ENCODE data around the gene COL1A2. TPM values are rescaled to one million over a fixed set of nuclear protein-coding genes. Genes with fewer than 3 reads are reported as not detected.

The COL1A2 gene
- total and polyA plus RNA-seq, 2 of the 8 experiments (the other 6 are each of a cell fraction or from before 2014, with no cell fraction given) = 45.2 to 87.2 TPM

DNA sequence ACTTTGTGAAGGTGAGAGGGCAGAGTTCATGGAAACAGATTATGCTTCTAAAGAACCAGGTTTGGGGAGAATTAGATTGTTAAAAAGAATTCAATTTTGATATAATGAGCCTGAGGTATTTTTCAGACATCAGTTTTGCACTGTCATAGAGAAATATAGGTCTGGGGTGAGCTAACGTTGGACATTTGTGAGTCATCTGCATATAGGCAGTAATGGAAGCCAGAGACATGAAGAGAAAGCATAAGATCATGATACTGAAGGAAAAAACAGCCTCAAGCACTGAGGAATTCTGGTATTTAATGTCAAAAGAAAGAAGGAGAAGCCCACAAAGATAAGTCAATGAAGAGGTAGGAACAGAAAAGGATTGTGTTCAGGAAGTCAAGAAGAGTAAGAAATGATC lies 32.4 kb upstream of the COL1A2 start:
- Histone ChIP-seq H3K4me3 (ENCODE audit: extremely low read depth in 1 of 4, insufficient read depth in 2 of 4, low read depth in 3 of 4, low read length in 4 of 4) (no peak overlapping the region), H2BK120ac (replicated peaks; ENCODE audit: low read depth, low read length) (no peak overlapping the region), H3K4ac (replicated peaks; ENCODE audit: insufficient read length, low read depth, low read length) (no peak overlapping the region), H3K4me2 (ENCODE audit: insufficient read depth in 1 of 2, low read depth in 2 of 2, low read length in 2 of 2) (no peak overlapping the region), H2BK5ac (ENCODE audit: low read depth, low read length) (no peak overlapping the region), H2BK20ac (ENCODE audit: low read length) (no peak overlapping the region), H3K79me1 (ENCODE audit: low read depth, low read length) (no peaks in the 10 kb centered on the region), H3K36me3 (ENCODE audit: control insufficient read depth in 2 of 4, insufficient read depth in 4 of 4, low read length in 3 of 4) (no peaks in the 10 kb centered on the region), H3K18ac (ENCODE audit: extremely low read depth, low read length) (no peak overlapping the region), H4K8ac (ENCODE audit: extremely low read depth, insufficient read depth, low read length) (no peak overlapping the region), H3K27ac (ENCODE audit: low read depth, low read length) (no peak overlapping the region), H2BK12ac (ENCODE audit: low read depth, low read length) (no peak overlapping the region), H3K79me2 (ENCODE audit: control insufficient read depth in 1 of 2, insufficient read depth in 2 of 2, low read length in 2 of 2) (no peaks in the 10 kb centered on the region), H2BK15ac (ENCODE audit: low read length) (no peak overlapping the region), H3K56ac (replicated peaks; ENCODE audit: insufficient read length, low read depth, low read length) (no peak overlapping the region), H3K23me2 (ENCODE audit: low read depth, low read length) (no peaks in the 10 kb centered on the region), H3K9ac (replicated peaks in 1 of 4; ENCODE audit: extremely low read depth in 1 of 4, low read depth in 3 of 4, low read length in 3 of 4) (no peak overlapping the region), H2AFZ (ENCODE audit: low read length) (no peak overlapping the region), H4K5ac (ENCODE audit: insufficient read length, low read depth, low read length) (no peak overlapping the region), H4K20me1 (replicated peaks in 1 of 2; ENCODE audit: control insufficient read depth in 1 of 2, insufficient read depth in 2 of 2, low read length in 2 of 2) (no peaks in the 10 kb centered on the region), H3K14ac (ENCODE audit: insufficient read length) (no peak overlapping the region), H3K27me3 (replicated peaks in 1 of 4; ENCODE audit: control insufficient read depth in 3 of 4, extremely low read depth in 1 of 4, insufficient read depth in 3 of 4, low read length in 3 of 4) (no peaks in the 10 kb centered on the region), H3K9me3 (ENCODE audit: insufficient read depth in 2 of 2, low read depth in 1 of 2, low read length in 1 of 2) (no peaks in the 10 kb centered on the region), H2AK5ac (ENCODE audit: low read depth, low read length) (no peak overlapping the region), H4K91ac (replicated peaks; ENCODE audit: insufficient read length, low read length) (no peak overlapping the region), H3K23ac (ENCODE audit: insufficient read length) (no peak overlapping the region), H3K4me1 (replicated peaks in 1 of 4; ENCODE audit: control insufficient read depth in 3 of 4, insufficient read depth in 4 of 4, low read length in 3 of 4) (no peaks in the 10 kb centered on the region)
- FAIRE-seq = no peak
- 81% methylated on average over 1 of the region's 1 CpG; no CpG with 5 or more reads in 1 of the 2 experiments for WGBS, 2 experiments (ENCODE audit: extremely low coverage in 1 of 2, insufficient coverage in 1 of 2, insufficient read length in 1 of 2, insufficient replicate concordance in 2 of 2, low coverage in 1 of 2, low lambda C conversion rate in 2 of 2, missing lambda C conversion rate in 1 of 2)
- DNase-seq (ENCODE audit: low read depth in 1 of 2, low spot score in 2 of 2) = no peak
- ChIA-PET CTCF (ENCODE audit: partially characterized antibody) (no interaction called here), POLR2A (ENCODE audit: partially characterized antibody) (no interaction called here)
- TF ChIP-seq RAD21 (IDR thresholded peaks at IDR 0.05 in 1 of 2, conservative IDR thresholded peaks at IDR 0.05 in 1 of 2; ENCODE audit: low read depth in 2 of 2, low read length in 2 of 2) (no peak), KDM4A (IDR thresholded peaks at IDR 0.05; ENCODE audit: low read depth, low read length, severe bottlenecking) (no peak), TCF12 (IDR thresholded peaks at IDR 0.05; ENCODE audit: low read depth, low read length) (no peak), SIN3A (conservative IDR thresholded peaks at IDR 0.05 in 1 of 2, IDR thresholded peaks at IDR 0.05 in 1 of 2; ENCODE audit: low read depth in 1 of 2, low read length in 2 of 2) (no peak), SIX5 (IDR thresholded peaks at IDR 0.05; ENCODE audit: low read depth, low read length) (no peak), CBX5 (IDR thresholded peaks at IDR 0.05; ENCODE audit: low read depth, low read length) (no peak), SIRT6 (IDR thresholded peaks at IDR 0.05; ENCODE audit: low read length) (no peak), PHF8 (conservative IDR thresholded peaks at IDR 0.05; ENCODE audit: low read depth, low read length) (no peak), MAFK (IDR thresholded peaks at IDR 0.05; ENCODE audit: low read depth, low read length) (no peak), BCL11A (IDR thresholded peaks at IDR 0.05; ENCODE audit: low read depth in 2 of 2, low read length in 2 of 2) (no peak), RFX5 (IDR thresholded peaks at IDR 0.05; ENCODE audit: borderline replicate concordance, low read depth, low read length) (no peak), NRF1 (IDR thresholded peaks at IDR 0.05; ENCODE audit: low read depth, low read length) (no peak), ZNF274 (IDR thresholded peaks at IDR 0.05; ENCODE audit: borderline replicate concordance, extremely low read depth, low read length) (no peak), KDM1A (IDR thresholded peaks at IDR 0.05; ENCODE audit: borderline replicate concordance, low read length) (no peak), EP300 (IDR thresholded peaks at IDR 0.05; ENCODE audit: borderline replicate concordance in 1 of 2, low read depth in 2 of 2, low read length in 2 of 2) (no peak)
